Stomach (tissue), 9 donors: Measurements from ENCODE around the gene GOLGA3. TPM values are rescaled to one million over a fixed set of nuclear protein-coding genes. Genes with fewer than 3 reads are reported as not detected.

Experiments
- DNase-seq, 2 donors: peaks; one replicate each; pipeline versions ENCODE4 v3.0.0 to v3.0.0-alpha.2; 2013 to 2019
- H3K27ac ChIP-seq, 5 donors: fragments of 200-600 bp in 4 of 5; sonication (generic) in 4 of 5; one replicate each; pipeline ENCODE4 v1.5.1; 2013 to 2019; ENCODE audit warnings: mild to moderate bottlenecking in 1 of 5, moderate library complexity in 1 of 5
- H3K27me3 ChIP-seq, 3 donors: fragments of 200-600 bp; sonication (generic); one replicate each; pipeline ENCODE4 v1.5.1; 2017 to 2019; ENCODE audit warnings: mixed run types in 1 of 3
- H3K36me3 ChIP-seq, 4 donors: fragments of 200-600 bp; sonication (generic); 1 replicate in 3 of 4; 2 replicates in 1 of 4; pipeline ENCODE4 v1.5.1; 2016 to 2019
- H3K4me1 ChIP-seq, 4 donors: fragments of 200-600 bp; sonication (generic); one replicate each; pipeline ENCODE4 v1.5.1; 2016 to 2019
- H3K4me3 ChIP-seq, 4 donors: fragments of 200-600 bp; sonication (generic) in 3 of 4; one replicate each; pipeline ENCODE4 v1.5.1; 2016 to 2019; ENCODE audit warnings: mild to moderate bottlenecking in 1 of 4
- H3K9me3 ChIP-seq, 4 donors: fragments of 200-600 bp; sonication (generic); one replicate each; pipeline ENCODE4 v1.5.1; 2016 to 2019
- CTCF ChIP-seq, 7 experiments: fragments of 450-650 bp in 4 of 7; fragments of 200-600 bp in 3 of 7; sonication (generic) in 3 of 7; IDR thresholded peaks; one replicate each; pipeline ENCODE4 v1.5.1; 2016 to 2019; ENCODE audit warnings: antibody characterized with exemption in 7 of 7, control low read depth in 2 of 7, mild to moderate bottlenecking in 1 of 7
- EP300 ChIP-seq: sonication (generic); formaldehyde crosslinking; IDR thresholded peaks from one replicate; pipeline ENCODE4 v1.6.1; 2017; ENCODE audit warnings: antibody characterized with exemption
- POLR2A ChIP-seq, 4 donors: fragments of 450-650 bp; IDR thresholded peaks; one replicate each; pipeline ENCODE4 v1.6.1; 2016; ENCODE audit warnings: antibody characterized with exemption in 4 of 4, control low read depth in 2 of 4, mild to moderate bottlenecking in 1 of 4, moderate library complexity in 1 of 4
- POLR2AphosphoS5 ChIP-seq, 3 donors: sonication (generic); formaldehyde crosslinking; IDR thresholded peaks; one replicate each; pipeline ENCODE4 v1.6.1; 2016; ENCODE audit warnings: antibody characterized with exemption in 3 of 3
- WGBS, 5 donors: extraction: QIAGEN DNeasy Blood & Tissue Kit in 3 of 5; methylation state at CpG; one replicate each; pipeline versions ENCODE4 v1.1.5 to v1.1.7; 2013 to 2018; 5-methylcytosine and 5-hydroxymethylcytosine counted together
- intact Hi-C: fragments of 100-400 bp; cut with DNase I; formaldehyde crosslinking; loops from one replicate; pipeline ENCODE4 v1.15.1; 2023; ENCODE audit warnings: low total_unique reads
- polyA plus RNA-seq, 3 donors: library from polyadenylated mRNA; stranded (reverse); fragments of 200-250 nt; gene quantifications; one replicate each; pipeline ENCODE4 v1.2.3, GENCODE V29; 2013
- total RNA-seq, 5 donors: library from RNA; depleted of rRNA; stranded (reverse); fragments of >200 nt; gene quantifications; one replicate each; pipeline versions ENCODE4 v1.1.0 to v1.2.3, GENCODE V29; 2014 to 2016
- donor health status: healthy with polysubstance abuse.
- donor health status: Bipolar disorder and iron deficiency.
- donor health status: healthy.

Gene GOLGA3
- total and polyA plus RNA-seq, 8 donors, result 8.8 to 204 (median 55.3) TPM

GRCh38 chr12:132731574-132731973 lies 97.1 kb downstream of the GOLGA3 start:
- Histone ChIP-seq H3K4me1 (no peaks in the 10 kb centered on the region), H3K9me3 (no peaks in the 10 kb centered on the region), H3K36me3 (peaks cover 92 to 97% (median 96%) of the 10 kb centered on the region in 4 donors), H3K27ac (no peak overlapping the region), H3K27me3 (no peaks in the 10 kb centered on the region), H3K4me3 (no peak overlapping the region)
- TF ChIP-seq CTCF (IDR thresholded peaks at IDR 0.05), result no peak
- no peak for TF ChIP-seq POLR2AphosphoS5 (IDR thresholded peaks at IDR 0.05)
- no peak for TF ChIP-seq POLR2A (IDR thresholded peaks at IDR 0.05)
- TF ChIP-seq EP300, result no peak
- 88 to 92% (median 91%) methylated on average over 17 of the region's 17 CpGs for WGBS, 5 donors
- no peak for DNase-seq
- intact Hi-C loops, result no loop called here

- WGBS, 5 donors, result 95 to 97% (median 96%) methylated on average over 8 to 11 of the region's 11 CpGs
- Histone ChIP-seq H3K36me3 (peaks cover 93 to 97% (median 96%) of the 10 kb centered on the region in 4 donors), H3K27ac (no peak overlapping the region)
These were observed 98.3 kb downstream of the GOLGA3 start for GRCh38 chr12:132730353-132730752.

GRCh38 chr12:132729541-132730320 lies 98.9 kb downstream of the GOLGA3 start:
- TF ChIP-seq CTCF (IDR thresholded peaks at IDR 0.05) (no peak), EP300 (no peak), POLR2A (IDR thresholded peaks at IDR 0.05) (no peak), POLR2AphosphoS5 (IDR thresholded peaks at IDR 0.05) (no peak)
- Histone ChIP-seq H3K9me3 (no peaks in the 10 kb centered on the region), H3K4me3 (no peak overlapping the region), H3K27me3 (no peaks in the 10 kb centered on the region), H3K27ac (no peak overlapping the region), H3K36me3 (peaks cover 93 to 97% (median 96%) of the 10 kb centered on the region in 4 donors), H3K4me1 (no peaks in the 10 kb centered on the region)
- intact Hi-C loops, result no loop called here
- 86 to 92% (median 90%) methylated on average over 22 to 24 of the region's 24 CpGs for WGBS, 5 donors
- no peak for DNase-seq

More at GRCh38 chr12:132730353-132730752, 98.3 kb downstream of the GOLGA3 start:
- Histone ChIP-seq H3K4me3 (no peak overlapping the region), H3K9me3 (no peaks in the 10 kb centered on the region), H3K4me1 (no peaks in the 10 kb centered on the region), H3K27me3 (no peaks in the 10 kb centered on the region)
- intact Hi-C loops, result no loop called here
- no peak for TF ChIP-seq EP300
- no peak for TF ChIP-seq POLR2AphosphoS5 (IDR thresholded peaks at IDR 0.05)
- no peak for TF ChIP-seq CTCF (IDR thresholded peaks at IDR 0.05)
- no peak for TF ChIP-seq POLR2A (IDR thresholded peaks at IDR 0.05)
- no peak for DNase-seq

GRCh38 chr12:132728502-132728901 lies 100.2 kb downstream of the GOLGA3 start:
- no peak overlapping the region for H3K27ac ChIP-seq
- 94 to 100% (median 97%) methylated on average over 2 to 7 of the region's 7 CpGs for WGBS, 5 donors
- H3K9me3 ChIP-seq, result no peaks in the 10 kb centered on the region
- DNase-seq, result no peak
- no peak overlapping the region for H3K4me3 ChIP-seq
- no peaks in the 10 kb centered on the region for H3K27me3 ChIP-seq
- intact Hi-C loops, result no loop called here
- TF ChIP-seq POLR2AphosphoS5 (IDR thresholded peaks at IDR 0.05), result no peak
- H3K4me1 ChIP-seq, result no peaks in the 10 kb centered on the region
- H3K36me3 ChIP-seq, result peaks cover 91 to 97% (median 96%) of the 10 kb centered on the region in 4 donors
